ENCODE measurements around the gene MCAT. TPM values are rescaled to one million over a fixed set of nuclear protein-coding genes. Genes with fewer than 3 reads are reported as not detected.
A peak's percentile ranks its signal among the peaks of the same experiment; 100 is the strongest.

The MCAT gene
- polyA plus RNA-seq, 1 of the 3 experiments (the other 2 are of a cell fraction) = 12.0 TPM

GRCh38 chr22:43185860-43186261 is 42.7 kb upstream of the MCAT start:
- H3F3A ChIP-seq (replicated peaks; ENCODE audit: insufficient read depth) = peaks cover 4% of the 10 kb centered on the region
- TF ChIP-seq USF2 (IDR thresholded peaks at IDR 0.05; ENCODE audit: borderline replicate concordance, low read depth, low read length) = no peak
- TF ChIP-seq MXI1 (IDR thresholded peaks at IDR 0.05; ENCODE audit: low read depth, low read length) = 0 out of 2 replicates have a peak, but pooled peaks have one; percentile 11
- peaks cover 0 to 10% of the 10 kb centered on the region in 2 experiments; a peak in 1 of 4 replicates for H3K4me1 ChIP-seq (ENCODE audit: control insufficient read depth in 1 of 2, insufficient read depth in 2 of 2, low read depth in 1 of 2, low read length in 1 of 2)
- H3K79me2 ChIP-seq (ENCODE audit: insufficient read depth) = peaks cover 2% of the 10 kb centered on the region; the same call in 1 of the 2 replicates
- H2AFZ ChIP-seq (ENCODE audit: low read depth) = no peak overlapping the region
- H4K20me1 ChIP-seq (ENCODE audit: insufficient read depth) = no peaks in the 10 kb centered on the region
- no peaks in the 10 kb centered on the region for H3K9me2 ChIP-seq
- H3K4me2 ChIP-seq = peak overlapping the region; percentile 80; the same call in 1 of the 2 replicates
- peak overlapping the region; percentile 60; the same call in 1 of the 2 replicates for H3K9ac ChIP-seq
- POLR2A ChIA-PET = no interaction called here
- no peaks in the 10 kb centered on the region for H3K27me3 ChIP-seq (ENCODE audit: insufficient read depth)
- CTCF ChIA-PET = interaction anchor here (1.3 kb wide), 1 partner anchor 160 kb away, joined by 3 read pairs; no protein-coding TSS in a partner anchor
- H3K27ac ChIP-seq (ENCODE audit: low read depth in 2 of 2, low read length in 1 of 2) = peak overlapping the region in 1 of 2 experiments; percentile 43; a peak in 2 of 4 replicates
- no CpG with 5 or more reads among the region's 12 CpGs for WGBS (ENCODE audit: low lambda C conversion rate)
- peaks cover 0 to 2% of the 10 kb centered on the region in 2 experiments for H3K36me3 ChIP-seq (replicated peaks in 1 of 2; ENCODE audit: control insufficient read depth in 1 of 2, insufficient read depth in 2 of 2, low read length in 1 of 2)
- H3K4me3 ChIP-seq (ENCODE audit: low read depth in 2 of 2, low read length in 1 of 2) = peak overlapping the region; percentile 58 to 64
- peak; percentile 58 for DNase-seq
- H3K9me3 ChIP-seq = no peaks in the 10 kb centered on the region

GRCh38 chr22:43183496-43184277 is 40.5 kb upstream of the MCAT start:
- peaks cover 0 to 9% of the 10 kb centered on the region in 2 experiments for H3K36me3 ChIP-seq (replicated peaks in 1 of 2; ENCODE audit: control insufficient read depth in 1 of 2, insufficient read depth in 2 of 2, low read length in 1 of 2)
- H3K79me2 ChIP-seq (ENCODE audit: insufficient read depth) = peaks cover 2% of the 10 kb centered on the region; the same call in 1 of the 2 replicates
- no peaks in the 10 kb centered on the region for H3K27me3 ChIP-seq (ENCODE audit: insufficient read depth)
- ChIA-PET CTCF (no interaction called here), POLR2A (no interaction called here)
- DNase-seq = no peak
- H3K9me2 ChIP-seq = no peaks in the 10 kb centered on the region
- H3K4me2 ChIP-seq = no peak overlapping the region
- H3K4me3 ChIP-seq (ENCODE audit: low read depth in 2 of 2, low read length in 1 of 2) = no peak overlapping the region
- H2AFZ ChIP-seq (ENCODE audit: low read depth) = no peak overlapping the region
- H3F3A ChIP-seq (replicated peaks; ENCODE audit: insufficient read depth) = peaks cover 4% of the 10 kb centered on the region
- H3K9me3 ChIP-seq = no peaks in the 10 kb centered on the region
- no peak overlapping the region for H3K9ac ChIP-seq
- peaks cover 0 to 10% of the 10 kb centered on the region in 2 experiments; a peak in 1 of 4 replicates for H3K4me1 ChIP-seq (ENCODE audit: control insufficient read depth in 1 of 2, insufficient read depth in 2 of 2, low read depth in 1 of 2, low read length in 1 of 2)
- WGBS (ENCODE audit: low lambda C conversion rate) = 92% methylated on average over 4 of the region's 12 CpGs
- H3K27ac ChIP-seq (ENCODE audit: low read depth in 2 of 2, low read length in 1 of 2) = no peak overlapping the region; a peak in 1 of 4 replicates
- TF ChIP-seq CHD2 (IDR thresholded peaks at IDR 0.05; ENCODE audit: low read length, partially characterized antibody) (no peak), MAX (IDR thresholded peaks at IDR 0.05; ENCODE audit: low read depth) (no peak), CTCF (IDR thresholded peaks at IDR 0.05) (no peak), JUND (IDR thresholded peaks at IDR 0.05) (no peak), SMC3 (IDR thresholded peaks at IDR 0.05; ENCODE audit: low read depth, low read length) (no peak), TEAD4 (IDR thresholded peaks at IDR 0.05; ENCODE audit: borderline replicate concordance, insufficient read depth) (no peak), YY1 (IDR thresholded peaks at IDR 0.05; ENCODE audit: low read depth) (no peak), GABPA (IDR thresholded peaks at IDR 0.05; ENCODE audit: low read depth) (no peak), EZH2phosphoT487 (IDR thresholded peaks at IDR 0.05; ENCODE audit: borderline replicate concordance, low read depth) (no peak), RCOR1 (IDR thresholded peaks at IDR 0.05; ENCODE audit: low read length) (no peak), TAF1 (IDR thresholded peaks at IDR 0.05; ENCODE audit: borderline replicate concordance, low read depth, low read length) (no peak), FOSL2 (IDR thresholded peaks at IDR 0.05; ENCODE audit: borderline replicate concordance, low read depth) (no peak), MXI1 (IDR thresholded peaks at IDR 0.05; ENCODE audit: low read depth, low read length) (no peak), EP300 (IDR thresholded peaks at IDR 0.05; ENCODE audit: borderline replicate concordance in 1 of 2, low read depth in 1 of 2, low read length in 1 of 2) (no peak), PBX3 (IDR thresholded peaks at IDR 0.05) (no peak), IRF3 (IDR thresholded peaks at IDR 0.05; ENCODE audit: low read depth, low read length) (no peak), RFX5 (IDR thresholded peaks at IDR 0.05; ENCODE audit: low read length) (no peak), MEF2A (IDR thresholded peaks at IDR 0.05; ENCODE audit: borderline replicate concordance, low read depth) (no peak), GATA2 (CRISPR knock-in tag; IDR thresholded peaks at IDR 0.05) (no peak)
- H4K20me1 ChIP-seq (ENCODE audit: insufficient read depth) = no peaks in the 10 kb centered on the region

Measured in SK-N-SH (cell line).